Right lobe of liver (tissue), 6 donors: ENCODE data around the gene RNF26. TPM values are rescaled to one million over a fixed set of nuclear protein-coding genes. Genes with fewer than 3 reads are reported as not detected.
A peak's percentile ranks its signal among the peaks of the same experiment; 100 is the strongest.

Source experiments
- ATAC-seq, 4 donors: fragments of 200-7000 bp; cut with Tn5 transposase; one replicate each; pipeline ENCODE4 v1.9.1; 2020; ENCODE audit warnings: mild to moderate bottlenecking in 4 of 4, moderate library complexity in 4 of 4
- DNase-seq, 3 donors: peaks; one replicate each; pipeline ENCODE4 v3.0.0-alpha.2; 2020
- H3K27ac ChIP-seq, 3 donors: fragments of 200-600 bp; one replicate each; pipeline ENCODE4 v1.8.0; 2022
- H3K27me3 ChIP-seq, 2 donors: fragments of 200-600 bp; one replicate each; pipeline ENCODE4 v1.8.0; 2022
- H3K36me3 ChIP-seq, 4 donors: fragments of 200-600 bp; sonication (generic) in 1 of 4; one replicate each; pipeline versions ENCODE4 v1.5.1 to v1.8.0; 2017 to 2022; ENCODE audit warnings: control low read depth in 1 of 4
- H3K4me1 ChIP-seq, 4 donors: fragments of 200-600 bp; sonication (generic) in 1 of 4; one replicate each; pipeline versions ENCODE4 v1.5.1 to v1.8.0; 2017 to 2022; ENCODE audit warnings: control low read depth in 1 of 4
- H3K4me3 ChIP-seq, 3 donors: fragments of 200-600 bp; one replicate each; pipeline ENCODE4 v1.8.0; 2022
- H3K9me3 ChIP-seq, 4 donors: fragments of 200-600 bp; sonication (generic) in 1 of 4; one replicate each; pipeline versions ENCODE4 v1.5.1 to v1.8.0; 2017 to 2022; ENCODE audit warnings: control low read depth in 1 of 4
- POLR2A ChIP-seq: fragments of 450-650 bp; IDR thresholded peaks from one replicate; pipeline ENCODE4 v1.6.1; 2017; ENCODE audit warnings: antibody characterized with exemption, mild to moderate bottlenecking
- WGBS: methylation state at CpG from one replicate; pipeline ENCODE4 v1.1.6; 2018; ENCODE audit warnings: low coverage, low lambda C conversion rate; ENCODE audit not compliant: insufficient coverage; ENCODE audit errors: missing lambda C conversion rate; 5-methylcytosine and 5-hydroxymethylcytosine counted together
- intact Hi-C, 2 donors: fragments of 100-400 bp; cut with DNase I; formaldehyde crosslinking; loops; one replicate each; pipeline versions ENCODE4 v1.11.2 to v1.14.1; 2022
- total RNA-seq, 6 experiments: library from RNA; depleted of rRNA in 2 of 6; stranded (reverse); fragments of >200 nt in 2 of 6; fragmentation: NEBNext Ultra II Directional in 3 of 6; extraction: Animal tissue kit (Norgen Biotek cat#: 25700) in 3 of 6; gene quantifications; one replicate each; pipeline versions ENCODE4 v1.1.0 to v1.2.4, GENCODE V29; 2016 to 2023
- TF ChIP-seq, protein P1 (sequence below), 4 donors: fragments of 200-600 bp in 3 of 4; fragments of 450-650 bp in 1 of 4; IDR thresholded peaks; one replicate each; pipeline versions ENCODE4 v1.5.1 to v1.8.0; 2016 to 2022; ENCODE audit warnings: antibody characterized with exemption in 4 of 4, mild to moderate bottlenecking in 2 of 4
- donor health status: DM: no; HTN: yes; CAD: no.
- donor health status: DM: no; HTN: no; CAD: no.
- donor health status: DM: no; HTN: no; CAD: no.
- donor health status: DM: no; HTN: yes; CAD: no.
- donor health status: DM: no; HTN: yes; CAD: no.

Gene RNF26
- total RNA-seq, 6 experiments from 2014 or later = 12.9 to 18.1 (median 15.1) TPM

DNA sequence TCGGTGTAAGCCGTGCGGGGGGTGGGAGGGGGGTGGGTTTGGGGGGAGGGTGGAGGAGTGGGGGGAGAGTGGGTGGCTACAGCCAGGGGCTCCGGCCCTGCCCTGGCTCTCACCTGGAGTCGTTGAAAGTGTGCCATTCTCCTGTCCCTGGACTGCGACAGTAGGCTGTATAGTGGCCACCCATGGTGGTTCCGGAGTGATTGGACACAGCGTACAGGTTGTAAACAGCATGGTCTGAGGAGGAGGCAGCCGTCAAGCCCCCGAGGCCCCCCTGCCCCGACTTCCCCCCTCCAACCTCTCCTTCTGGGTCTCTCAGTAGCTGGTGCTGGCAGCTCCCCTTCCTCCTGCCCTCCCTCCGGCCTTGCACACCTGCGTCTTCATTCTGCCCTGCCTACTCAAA, 22.7 kb downstream of the RNF26 start:
- intact Hi-C loops = no loop called here
- WGBS = 37% methylated on average over 5 of the region's 13 CpGs
- Histone ChIP-seq H3K36me3 (peaks cover 0 to 39% (median 6%) of the 10 kb centered on the region in 4 donors), H3K27me3 (no peaks in the 10 kb centered on the region), H3K9me3 (no peaks in the 10 kb centered on the region), H3K4me1 (peaks cover 0 to 52% (median 6%) of the 10 kb centered on the region in 4 donors), H3K4me3 (peak overlapping the region in 1 of 3 donors; percentile 30), H3K27ac (no peak overlapping the region)
- DNase-seq (peak in 1 of 3 donors; percentile 22), ATAC-seq (peak in 1 of 4 donors; percentile 1)
- TF ChIP-seq, protein P1, sequence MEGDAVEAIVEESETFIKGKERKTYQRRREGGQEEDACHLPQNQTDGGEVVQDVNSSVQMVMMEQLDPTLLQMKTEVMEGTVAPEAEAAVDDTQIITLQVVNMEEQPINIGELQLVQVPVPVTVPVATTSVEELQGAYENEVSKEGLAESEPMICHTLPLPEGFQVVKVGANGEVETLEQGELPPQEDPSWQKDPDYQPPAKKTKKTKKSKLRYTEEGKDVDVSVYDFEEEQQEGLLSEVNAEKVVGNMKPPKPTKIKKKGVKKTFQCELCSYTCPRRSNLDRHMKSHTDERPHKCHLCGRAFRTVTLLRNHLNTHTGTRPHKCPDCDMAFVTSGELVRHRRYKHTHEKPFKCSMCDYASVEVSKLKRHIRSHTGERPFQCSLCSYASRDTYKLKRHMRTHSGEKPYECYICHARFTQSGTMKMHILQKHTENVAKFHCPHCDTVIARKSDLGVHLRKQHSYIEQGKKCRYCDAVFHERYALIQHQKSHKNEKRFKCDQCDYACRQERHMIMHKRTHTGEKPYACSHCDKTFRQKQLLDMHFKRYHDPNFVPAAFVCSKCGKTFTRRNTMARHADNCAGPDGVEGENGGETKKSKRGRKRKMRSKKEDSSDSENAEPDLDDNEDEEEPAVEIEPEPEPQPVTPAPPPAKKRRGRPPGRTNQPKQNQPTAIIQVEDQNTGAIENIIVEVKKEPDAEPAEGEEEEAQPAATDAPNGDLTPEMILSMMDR (IDR thresholded peaks at IDR 0.05) = no peak
- TF ChIP-seq POLR2A = no peak

GRCh38 chr11:119359365-119360214, 25.3 kb downstream of the RNF26 start:
- DNase-seq = peak in 1 of 3 donors; percentile 48
- Histone ChIP-seq H3K27me3 (no peaks in the 10 kb centered on the region), H3K9me3 (no peaks in the 10 kb centered on the region), H3K4me1 (peaks cover 0 to 44% (median 12%) of the 10 kb centered on the region in 4 donors), H3K4me3 (no peak overlapping the region), H3K36me3 (peaks cover 0 to 39% (median 6%) of the 10 kb centered on the region in 4 donors), H3K27ac (peak overlapping the region in 1 of 3 donors; percentile 14)
- 67% methylated on average over 5 of the region's 10 CpGs for WGBS
- peak in 1 of 4 donors; percentile 24 for ATAC-seq
- intact Hi-C loops = loop anchor here in 1 of 2 donors (10.0 kb wide), 1 partner anchor 115 kb away; no protein-coding TSS in a partner anchor
- TF ChIP-seq, protein P1 (IDR thresholded peaks at IDR 0.05) = no peak
- TF ChIP-seq POLR2A = no peak

GRCh38 chr11:119361056-119361787, 26.9 kb downstream of the RNF26 start:
- no peaks in the 10 kb centered on the region for H3K9me3 ChIP-seq
- WGBS = 8% methylated on average over 4 of the region's 8 CpGs
- peak overlapping the region in 2 of 3 donors; percentile 81 to 98 for H3K27ac ChIP-seq
- TF ChIP-seq, protein P1 (IDR thresholded peaks at IDR 0.05) = no peak
- TF ChIP-seq POLR2A = no peak
- H3K4me1 ChIP-seq = peaks cover 0 to 44% (median 17%) of the 10 kb centered on the region in 4 donors
- intact Hi-C loops = loop anchor here in 1 of 2 donors (10.0 kb wide), 1 partner anchor 114 kb away; no protein-coding TSS in a partner anchor
- ATAC-seq = peak; percentile 51 to 66 (median 60)
- peak overlapping the region in 1 of 3 donors; percentile 73 for H3K4me3 ChIP-seq
- H3K36me3 ChIP-seq = peaks cover 0 to 36% (median 6%) of the 10 kb centered on the region in 4 donors
- H3K27me3 ChIP-seq = no peaks in the 10 kb centered on the region
- DNase-seq = peak; percentile 78 to 87 (median 82)

- ATAC-seq = no peak
- TF ChIP-seq, protein P1 (IDR thresholded peaks at IDR 0.05) = no peak
- TF ChIP-seq POLR2A = no peak
- intact Hi-C loops = loop anchor here in 1 of 2 donors (10.0 kb wide), 1 partner anchor 113 kb away; no protein-coding TSS in a partner anchor
- DNase-seq = peak in 2 of 3 donors; percentile 12 to 41
- no peaks in the 10 kb centered on the region for H3K9me3 ChIP-seq
- H3K4me1 ChIP-seq = peaks cover 0 to 50% (median 17%) of the 10 kb centered on the region in 4 donors
- no peaks in the 10 kb centered on the region for H3K27me3 ChIP-seq
- H3K27ac ChIP-seq = peak overlapping the region in 2 of 3 donors; percentile 81 to 98
- H3K4me3 ChIP-seq = peak overlapping the region; percentile 42 to 73 (median 57)
- WGBS = 46% methylated on average over 8 of the region's 11 CpGs
- peaks cover 0 to 30% (median 6%) of the 10 kb centered on the region in 4 donors for H3K36me3 ChIP-seq
Observed at GRCh38 chr11:119361941-119362725, 27.8 kb downstream of the RNF26 start.
